Measurements from ENCODE around the gene RNF11.

Gene RNF11

GRCh38 chr1:51272916-51273315 is 36.8 kb downstream of the RNF11 start:
- Histone ChIP-seq H3K4me3 (ENCODE audit: low read depth in 1 of 5, low read length in 5 of 5) (no peak overlapping the region), H3K4me1 (ENCODE audit: control insufficient read depth in 5 of 5, insufficient read depth in 5 of 5, low read length in 5 of 5) (peaks cover 1 to 15% (median 10%) of the 10 kb centered on the region in 5 donors), H3K27me3 (ENCODE audit: control insufficient read depth in 5 of 5, insufficient read depth in 4 of 5, low read length in 5 of 5) (no peaks in the 10 kb centered on the region), H3K9me3 (ENCODE audit: control insufficient read depth in 5 of 5, low read length in 5 of 5) (no peaks in the 10 kb centered on the region), H3K27ac (ENCODE audit: low read depth, low read length) (no peak overlapping the region), H3K36me3 (ENCODE audit: control insufficient read depth in 5 of 5, insufficient read depth in 5 of 5, low read length in 5 of 5) (peaks cover 11 to 23% (median 14%) of the 10 kb centered on the region in 5 donors), H3K9ac (ENCODE audit: low read length in 5 of 5) (no peak overlapping the region)

- H3K36me3 ChIP-seq (ENCODE audit: control insufficient read depth in 5 of 5, insufficient read depth in 5 of 5, low read length in 5 of 5), result peaks cover 11 to 23% (median 14%) of the 10 kb centered on the region in 5 donors
- H3K27me3 ChIP-seq (ENCODE audit: control insufficient read depth in 5 of 5, insufficient read depth in 4 of 5, low read length in 5 of 5), result no peaks in the 10 kb centered on the region
- H3K4me3 ChIP-seq (ENCODE audit: low read depth in 1 of 5, low read length in 5 of 5), result no peak overlapping the region
- H3K27ac ChIP-seq (ENCODE audit: low read depth, low read length), result no peak overlapping the region
- no peaks in the 10 kb centered on the region for H3K9me3 ChIP-seq (ENCODE audit: control insufficient read depth in 5 of 5, low read length in 5 of 5)
- peaks cover 1 to 8% (median 6%) of the 10 kb centered on the region in 5 donors for H3K4me1 ChIP-seq (ENCODE audit: control insufficient read depth in 5 of 5, insufficient read depth in 5 of 5, low read length in 5 of 5)
- H3K9ac ChIP-seq (ENCODE audit: low read length in 5 of 5), result no peak overlapping the region
These were observed 38.6 kb downstream of the RNF11 start for GRCh38 chr1:51274676-51275075.

GRCh38 chr1:51276286-51276685 is 40.2 kb downstream of the RNF11 start:
- H3K9ac ChIP-seq (ENCODE audit: low read length in 5 of 5), result no peak overlapping the region
- H3K36me3 ChIP-seq (ENCODE audit: control insufficient read depth in 5 of 5, insufficient read depth in 5 of 5, low read length in 5 of 5), result peaks cover 5 to 16% (median 9%) of the 10 kb centered on the region in 5 donors
- H3K9me3 ChIP-seq (ENCODE audit: control insufficient read depth in 5 of 5, low read length in 5 of 5), result no peaks in the 10 kb centered on the region
- no peak overlapping the region for H3K4me3 ChIP-seq (ENCODE audit: low read depth in 1 of 5, low read length in 5 of 5)
- H3K27me3 ChIP-seq (ENCODE audit: control insufficient read depth in 5 of 5, insufficient read depth in 4 of 5, low read length in 5 of 5), result no peaks in the 10 kb centered on the region
- no peak overlapping the region for H3K27ac ChIP-seq (ENCODE audit: low read depth, low read length)
- peaks cover 0 to 3% (median under 1%) of the 10 kb centered on the region in 5 donors for H3K4me1 ChIP-seq (ENCODE audit: control insufficient read depth in 5 of 5, insufficient read depth in 5 of 5, low read length in 5 of 5)

GRCh38 chr1:51280321-51280978 is 44.4 kb downstream of the RNF11 start:
- Histone ChIP-seq H3K9ac (ENCODE audit: low read length in 5 of 5) (no peak overlapping the region), H3K27me3 (ENCODE audit: control insufficient read depth in 5 of 5, insufficient read depth in 4 of 5, low read length in 5 of 5) (no peaks in the 10 kb centered on the region), H3K36me3 (ENCODE audit: control insufficient read depth in 5 of 5, insufficient read depth in 5 of 5, low read length in 5 of 5) (peaks cover 0 to 9% (median 3%) of the 10 kb centered on the region in 5 donors), H3K4me1 (ENCODE audit: control insufficient read depth in 5 of 5, insufficient read depth in 5 of 5, low read length in 5 of 5) (peaks cover 0 to 1% (median 0%) of the 10 kb centered on the region in 5 donors), H3K9me3 (ENCODE audit: control insufficient read depth in 5 of 5, low read length in 5 of 5) (no peaks in the 10 kb centered on the region), H3K27ac (ENCODE audit: low read depth, low read length) (no peak overlapping the region), H3K4me3 (ENCODE audit: low read depth in 1 of 5, low read length in 5 of 5) (no peak overlapping the region)

- peaks cover 0 to under 1% (median 0%) of the 10 kb centered on the region in 5 donors for H3K4me1 ChIP-seq (ENCODE audit: control insufficient read depth in 5 of 5, insufficient read depth in 5 of 5, low read length in 5 of 5)
- H3K36me3 ChIP-seq (ENCODE audit: control insufficient read depth in 5 of 5, insufficient read depth in 5 of 5, low read length in 5 of 5), result peaks cover 0 to 3% (median 0%) of the 10 kb centered on the region in 5 donors
- no peak overlapping the region for H3K9ac ChIP-seq (ENCODE audit: low read length in 5 of 5)
- no peaks in the 10 kb centered on the region for H3K27me3 ChIP-seq (ENCODE audit: control insufficient read depth in 5 of 5, insufficient read depth in 4 of 5, low read length in 5 of 5)
- H3K9me3 ChIP-seq (ENCODE audit: control insufficient read depth in 5 of 5, low read length in 5 of 5), result no peaks in the 10 kb centered on the region
- no peak overlapping the region for H3K4me3 ChIP-seq (ENCODE audit: low read depth in 1 of 5, low read length in 5 of 5)
- no peak overlapping the region for H3K27ac ChIP-seq (ENCODE audit: low read depth, low read length)
These were observed 45.7 kb downstream of the RNF11 start for GRCh38 chr1:51281807-51282206.

GRCh38 chr1:51282605-51283004 is 46.5 kb downstream of the RNF11 start:
- no peak overlapping the region for H3K9ac ChIP-seq (ENCODE audit: low read length in 5 of 5)
- no peaks in the 10 kb centered on the region for H3K36me3 ChIP-seq (ENCODE audit: control insufficient read depth in 5 of 5, insufficient read depth in 5 of 5, low read length in 5 of 5)
- H3K9me3 ChIP-seq (ENCODE audit: control insufficient read depth in 5 of 5, low read length in 5 of 5), result no peaks in the 10 kb centered on the region
- no peaks in the 10 kb centered on the region for H3K4me1 ChIP-seq (ENCODE audit: control insufficient read depth in 5 of 5, insufficient read depth in 5 of 5, low read length in 5 of 5)
- no peak overlapping the region for H3K4me3 ChIP-seq (ENCODE audit: low read depth in 1 of 5, low read length in 5 of 5)
- H3K27ac ChIP-seq (ENCODE audit: low read depth, low read length), result no peak overlapping the region
- no peaks in the 10 kb centered on the region for H3K27me3 ChIP-seq (ENCODE audit: control insufficient read depth in 5 of 5, insufficient read depth in 4 of 5, low read length in 5 of 5)

GRCh38 chr1:51283979-51284378 is 47.9 kb downstream of the RNF11 start:
- Histone ChIP-seq H3K36me3 (ENCODE audit: control insufficient read depth in 5 of 5, insufficient read depth in 5 of 5, low read length in 5 of 5) (peaks cover 0 to 2% (median 0%) of the 10 kb centered on the region in 5 donors), H3K9me3 (ENCODE audit: control insufficient read depth in 5 of 5, low read length in 5 of 5) (no peaks in the 10 kb centered on the region), H3K9ac (ENCODE audit: low read length in 5 of 5) (no peak overlapping the region), H3K4me3 (ENCODE audit: low read depth in 1 of 5, low read length in 5 of 5) (no peak overlapping the region), H3K4me1 (ENCODE audit: control insufficient read depth in 5 of 5, insufficient read depth in 5 of 5, low read length in 5 of 5) (peaks cover 0 to 12% (median 6%) of the 10 kb centered on the region in 5 donors), H3K27ac (ENCODE audit: low read depth, low read length) (no peak overlapping the region), H3K27me3 (ENCODE audit: control insufficient read depth in 5 of 5, insufficient read depth in 4 of 5, low read length in 5 of 5) (no peaks in the 10 kb centered on the region)

- Histone ChIP-seq H3K4me3 (ENCODE audit: low read depth in 1 of 5, low read length in 5 of 5) (no peak overlapping the region), H3K4me1 (ENCODE audit: control insufficient read depth in 5 of 5, insufficient read depth in 5 of 5, low read length in 5 of 5) (peaks cover 0 to 15% (median 8%) of the 10 kb centered on the region in 5 donors), H3K27me3 (ENCODE audit: control insufficient read depth in 5 of 5, insufficient read depth in 4 of 5, low read length in 5 of 5) (no peaks in the 10 kb centered on the region), H3K27ac (ENCODE audit: low read depth, low read length) (no peak overlapping the region), H3K9ac (ENCODE audit: low read length in 5 of 5) (no peak overlapping the region), H3K36me3 (ENCODE audit: control insufficient read depth in 5 of 5, insufficient read depth in 5 of 5, low read length in 5 of 5) (peaks cover 0 to 3% (median 0%) of the 10 kb centered on the region in 5 donors), H3K9me3 (ENCODE audit: control insufficient read depth in 5 of 5, low read length in 5 of 5) (no peaks in the 10 kb centered on the region)
These were observed 48.4 kb downstream of the RNF11 start for GRCh38 chr1:51284487-51284954.

GRCh38 chr1:51285055-51285454 is 49.0 kb downstream of the RNF11 start:
- H3K9ac ChIP-seq (ENCODE audit: low read length in 5 of 5), result no peak overlapping the region
- no peak overlapping the region for H3K4me3 ChIP-seq (ENCODE audit: low read depth in 1 of 5, low read length in 5 of 5)
- H3K27ac ChIP-seq (ENCODE audit: low read depth, low read length), result no peak overlapping the region
- H3K36me3 ChIP-seq (ENCODE audit: control insufficient read depth in 5 of 5, insufficient read depth in 5 of 5, low read length in 5 of 5), result peaks cover 0 to 3% (median 0%) of the 10 kb centered on the region in 5 donors
- H3K4me1 ChIP-seq (ENCODE audit: control insufficient read depth in 5 of 5, insufficient read depth in 5 of 5, low read length in 5 of 5), result peaks cover 0 to 15% (median 8%) of the 10 kb centered on the region in 5 donors
- H3K9me3 ChIP-seq (ENCODE audit: control insufficient read depth in 5 of 5, low read length in 5 of 5), result no peaks in the 10 kb centered on the region
- no peaks in the 10 kb centered on the region for H3K27me3 ChIP-seq (ENCODE audit: control insufficient read depth in 5 of 5, insufficient read depth in 4 of 5, low read length in 5 of 5)

- H3K27ac ChIP-seq (ENCODE audit: low read depth, low read length), result no peak overlapping the region
- H3K4me3 ChIP-seq (ENCODE audit: low read depth in 1 of 5, low read length in 5 of 5), result no peak overlapping the region
- no peak overlapping the region for H3K9ac ChIP-seq (ENCODE audit: low read length in 5 of 5)
- H3K27me3 ChIP-seq (ENCODE audit: control insufficient read depth in 5 of 5, insufficient read depth in 4 of 5, low read length in 5 of 5), result no peaks in the 10 kb centered on the region
- H3K4me1 ChIP-seq (ENCODE audit: control insufficient read depth in 5 of 5, insufficient read depth in 5 of 5, low read length in 5 of 5), result peaks cover 0 to 15% (median 8%) of the 10 kb centered on the region in 5 donors
- H3K36me3 ChIP-seq (ENCODE audit: control insufficient read depth in 5 of 5, insufficient read depth in 5 of 5, low read length in 5 of 5), result peaks cover 0 to 3% (median 0%) of the 10 kb centered on the region in 5 donors
- no peaks in the 10 kb centered on the region for H3K9me3 ChIP-seq (ENCODE audit: control insufficient read depth in 5 of 5, low read length in 5 of 5)
These were observed 51.9 kb downstream of the RNF11 start for GRCh38 chr1:51287966-51288365.

Measured in subcutaneous abdominal adipose tissue (tissue), 5 donors.